Neural cell (in vitro differentiated cells): Measurements from ENCODE around the gene CTBP2. TPM values are rescaled to one million over a fixed set of nuclear protein-coding genes. Genes with fewer than 3 reads are reported as not detected.

ENCODE experiments used
- H2AFZ ChIP-seq: fragments of 200-600, 300-800 bp; sonication (generic), shearing (Covaris generic); 2 replicates; pipeline ENCODE4 v1.6.0; 2014; ENCODE audit warnings: low read depth, mild to moderate bottlenecking, antibody characterized with exemption, low read length, moderate library complexity
- H3F3A ChIP-seq: fragments of 200-600 bp; shearing (Covaris generic); 2 replicates; pipeline ENCODE4 v1.6.1; 2016; ENCODE audit warnings: mild to moderate bottlenecking, moderate library complexity, mixed read lengths, antibody characterized with exemption, low read length; ENCODE audit not compliant: insufficient read depth, poor library complexity, severe bottlenecking
- H3K27ac ChIP-seq: fragments of 200-600, 300-800 bp; sonication (generic), shearing (Covaris generic); 2 replicates; pipeline ENCODE4 v1.5.1; 2014; ENCODE audit warnings: mild to moderate bottlenecking, low read length, moderate library complexity
- H3K27me3 ChIP-seq: fragments of 300-800, 200-600 bp; sonication (generic), shearing (Covaris generic); 2 replicates; pipeline ENCODE4 v1.6.0; 2014; ENCODE audit warnings: mild to moderate bottlenecking, low read depth, low read length, moderate library complexity; ENCODE audit not compliant: insufficient read depth
- H3K36me3 ChIP-seq: fragments of 300-800, 200-600 bp; sonication (generic), shearing (Covaris generic); 2 replicates; pipeline ENCODE4 v1.5.1; 2014; ENCODE audit warnings: mild to moderate bottlenecking, antibody characterized with exemption, low read length, moderate library complexity; ENCODE audit not compliant: insufficient read depth
- H3K4me2 ChIP-seq: fragments of 300-800, 200-600 bp; sonication (generic), shearing (Covaris generic); 2 replicates; pipeline ENCODE4 v1.6.0; 2014; ENCODE audit warnings: mild to moderate bottlenecking, low read length
- H3K4me3 ChIP-seq: fragments of 300-800, 200-600 bp; sonication (generic), shearing (Covaris generic); 2 replicates; pipeline ENCODE4 v1.5.1; 2014; ENCODE audit warnings: mild to moderate bottlenecking, low read length, moderate library complexity
- H3K79me2 ChIP-seq: fragments of 200-600 bp; shearing (Covaris generic); replicated peaks from 2 replicates; pipeline ENCODE4 v1.6.0; 2014; ENCODE audit warnings: mild to moderate bottlenecking, low read length, moderate library complexity; ENCODE audit not compliant: insufficient read depth
- H3K9ac ChIP-seq: fragments of 300-800, 200-600 bp; sonication (generic), shearing (Covaris generic); 2 replicates; pipeline ENCODE4 v1.6.1; 2016; ENCODE audit warnings: mild to moderate bottlenecking, low read length, mixed read lengths
- H3K9me2 ChIP-seq: fragments of 200-600 bp; shearing (Covaris generic); 2 replicates; pipeline ENCODE4 v1.6.1; 2016; ENCODE audit warnings: mild to moderate bottlenecking, low read length, mixed read lengths; ENCODE audit not compliant: insufficient read depth
- H3K9me3 ChIP-seq: fragments of 200-600, 300-800 bp; sonication (generic), shearing (Covaris generic); 2 replicates; pipeline ENCODE4 v1.6.1; 2016; ENCODE audit warnings: mild to moderate bottlenecking, mixed run types, low read length, moderate library complexity, mixed read lengths
- H4K20me1 ChIP-seq: fragments of 200-600 bp; shearing (Covaris generic); 2 replicates; pipeline ENCODE4 v1.6.1; 2016; ENCODE audit warnings: mild to moderate bottlenecking, mixed run types; ENCODE audit not compliant: insufficient read depth
- CTCF ChIP-seq: fragments of 450-650 bp; IDR thresholded peaks from 2 replicates; pipeline ENCODE4 v1.5.1; 2014; ENCODE audit warnings: antibody characterized with exemption, mild to moderate bottlenecking, moderate library complexity; ENCODE audit not compliant: poor library complexity, severe bottlenecking
- EP300 ChIP-seq: fragments of 450-650 bp; conservative IDR thresholded peaks from 2 replicates; pipeline ENCODE4 v1.6.1; 2014; ENCODE audit warnings: antibody characterized with exemption, mild to moderate bottlenecking, moderate library complexity; ENCODE audit not compliant: poor library complexity, severe bottlenecking
- EZH2 ChIP-seq: fragments of 200-600, 300-800 bp; shearing (Covaris generic), sonication (generic); IDR thresholded peaks from 2 replicates; pipeline ENCODE4 v1.6.1; 2014; ENCODE audit warnings: antibody characterized with exemption, low read length, borderline replicate concordance, mild to moderate bottlenecking; ENCODE audit not compliant: insufficient read depth, poor library complexity, severe bottlenecking
- MXI1 ChIP-seq: fragments of 450-650 bp; conservative IDR thresholded peaks from 2 replicates; pipeline ENCODE4 v1.6.1; 2014; ENCODE audit warnings: antibody characterized with exemption, mild to moderate bottlenecking; ENCODE audit not compliant: poor library complexity, severe bottlenecking
- POLR2AphosphoS5 ChIP-seq: IDR thresholded peaks from 2 replicates; pipeline ENCODE4 v1.6.1; 2012
- RAD21 ChIP-seq: fragments of 450-650 bp; conservative IDR thresholded peaks from 2 replicates; pipeline ENCODE4 v1.6.1; 2014; ENCODE audit warnings: antibody characterized with exemption, mild to moderate bottlenecking, moderate library complexity
- REST ChIP-seq: IDR thresholded peaks from 2 replicates; pipeline ENCODE4 v1.6.1; 2012; ENCODE audit warnings: borderline replicate concordance
- SMC3 ChIP-seq: fragments of 450-650 bp; conservative IDR thresholded peaks from 2 replicates; pipeline ENCODE4 v1.6.1; 2014; ENCODE audit warnings: antibody characterized with exemption, mild to moderate bottlenecking, moderate library complexity; ENCODE audit not compliant: poor library complexity
- TAF1 ChIP-seq: IDR thresholded peaks from 2 replicates; pipeline ENCODE4 v1.6.1; 2012; ENCODE audit warnings: low read depth
- polyA plus RNA-seq: library from polyadenylated mRNA; depleted of rRNA; stranded (reverse); fragments of >200 nt; gene quantifications from 2 replicates; pipeline ENCODE4 v1.2.3, GENCODE V29; 2014

The CTBP2 gene
- polyA plus RNA-seq, 1 donor from 2014 or later = 59.5 TPM

GRCh38 chr10:124991835-124992234 is 168.5 kb downstream of the CTBP2 start:
- Histone ChIP-seq H4K20me1 (no peaks in the 10 kb centered on the region), H3K36me3 (peaks cover 9% of the 10 kb centered on the region), H3K9me3 (no peaks in the 10 kb centered on the region), H3F3A (no peaks in the 10 kb centered on the region), H3K27me3 (no peaks in the 10 kb centered on the region), H3K9ac (no peak overlapping the region), H3K27ac (no peak overlapping the region), H3K4me3 (no peak overlapping the region), H3K4me2 (no peak overlapping the region), H2AFZ (no peak overlapping the region), H3K9me2 (no peaks in the 10 kb centered on the region), H3K79me2 (no peaks in the 10 kb centered on the region)
- TF ChIP-seq REST = no peak
- no peak for TF ChIP-seq MXI1
- no peak for TF ChIP-seq POLR2AphosphoS5
- TF ChIP-seq RAD21 = no peak
- no peak for TF ChIP-seq SMC3
- TF ChIP-seq CTCF = no peak
- no peak for TF ChIP-seq EP300
- no peak for TF ChIP-seq EZH2
- TF ChIP-seq TAF1 = no peak

- Histone ChIP-seq H3K9ac (no peak overlapping the region), H3F3A (no peaks in the 10 kb centered on the region), H3K27ac (no peak overlapping the region), H3K4me2 (no peak overlapping the region), H3K79me2 (no peaks in the 10 kb centered on the region), H3K9me2 (no peaks in the 10 kb centered on the region), H3K36me3 (peaks cover 9% of the 10 kb centered on the region), H3K9me3 (no peaks in the 10 kb centered on the region), H3K4me3 (no peak overlapping the region), H4K20me1 (no peaks in the 10 kb centered on the region), H2AFZ (no peak overlapping the region), H3K27me3 (no peaks in the 10 kb centered on the region)
- TF ChIP-seq EP300 = no peak
- no peak for TF ChIP-seq CTCF
- TF ChIP-seq REST = no peak
- no peak for TF ChIP-seq MXI1
- no peak for TF ChIP-seq RAD21
- TF ChIP-seq TAF1 = no peak
- TF ChIP-seq EZH2 = no peak
- no peak for TF ChIP-seq SMC3
- TF ChIP-seq POLR2AphosphoS5 = no peak
Observed at GRCh38 chr10:124990671-124991625, 169.4 kb downstream of the CTBP2 start.
